ENCODE results near the gene ZNF433. TPM values are rescaled to one million over a fixed set of nuclear protein-coding genes. Genes with fewer than 3 reads are reported as not detected.

The ZNF433 gene
- total RNA-seq, 2 donors from 2014 or later, result 3.9 to 7.9 TPM

GRCh38 chr19:11978492-11979100, 56.9 kb downstream of the ZNF433 start:
- 91 to 93% methylated on average over 5 to 9 of the region's 9 CpGs for whole genome bisulfite sequencing, 2 experiments (ENCODE audit: insufficient coverage in 1 of 2, insufficient read length in 1 of 2)
- Histone ChIP-seq H3K36me3 (ENCODE audit: control insufficient read depth, insufficient read depth, low read length) (peaks cover 24% of the 10 kb centered on the region), H3K4me3 (ENCODE audit: low read length) (peak overlapping the region; percentile 62), H3K9ac (ENCODE audit: extremely low read depth, low read length, poor library complexity, severe bottlenecking) (no peak overlapping the region), H3K27ac (ENCODE audit: low read depth, low read length) (no peak overlapping the region), H3K9me3 (ENCODE audit: control insufficient read depth, low read length) (peaks cover 81% of the 10 kb centered on the region), H3K27me3 (ENCODE audit: control insufficient read depth, insufficient read depth, low read length, poor library complexity, severe bottlenecking) (no peaks in the 10 kb centered on the region), H3K4me1 (ENCODE audit: control insufficient read depth, insufficient read depth, low read length) (no peaks in the 10 kb centered on the region)
- no peak for TF ChIP-seq CTCF (conservative IDR thresholded peaks at IDR 0.05)
- Mint-ChIP-seq H3K4me1 (no peaks in the 10 kb centered on the region), H3K27ac (no peak overlapping the region), H3K27me3 (ENCODE audit: insufficient read depth) (peaks cover 2% of the 10 kb centered on the region), H3K36me3 (ENCODE audit: low read depth) (peaks cover 47% of the 10 kb centered on the region), H3K4me3 (no peak overlapping the region), H3K9me3 (peaks cover 95% of the 10 kb centered on the region)
- no peak for DNase-seq

- H3K9ac ChIP-seq (ENCODE audit: extremely low read depth, low read length, poor library complexity, severe bottlenecking), result no peak overlapping the region
- H3K4me3 Mint-ChIP-seq, result no peak overlapping the region
- TF ChIP-seq CTCF (conservative IDR thresholded peaks at IDR 0.05), result no peak
- H3K9me3 ChIP-seq (ENCODE audit: control insufficient read depth, low read length), result peaks cover 34% of the 10 kb centered on the region
- H3K27ac ChIP-seq (ENCODE audit: low read depth, low read length), result no peak overlapping the region
- H3K36me3 ChIP-seq (ENCODE audit: control insufficient read depth, insufficient read depth, low read length), result peaks cover 10% of the 10 kb centered on the region
- no peak overlapping the region for H3K4me3 ChIP-seq (ENCODE audit: low read length)
- H3K27me3 Mint-ChIP-seq (ENCODE audit: insufficient read depth), result peaks cover 2% of the 10 kb centered on the region
- H3K4me1 Mint-ChIP-seq, result no peaks in the 10 kb centered on the region
- H3K36me3 Mint-ChIP-seq (ENCODE audit: low read depth), result peaks cover 49% of the 10 kb centered on the region
- H3K9me3 Mint-ChIP-seq, result peaks cover 74% of the 10 kb centered on the region
- 50 to 66% methylated on average over 1 to 5 of the region's 5 CpGs for WGBS, 2 experiments (ENCODE audit: insufficient coverage in 1 of 2, insufficient read length in 1 of 2)
- no peaks in the 10 kb centered on the region for H3K4me1 ChIP-seq (ENCODE audit: control insufficient read depth, insufficient read depth, low read length)
- H3K27ac Mint-ChIP-seq, result no peak overlapping the region
- no peaks in the 10 kb centered on the region for H3K27me3 ChIP-seq (ENCODE audit: control insufficient read depth, insufficient read depth, low read length, poor library complexity, severe bottlenecking)
- DNase-seq, result no peak
These were observed 62.3 kb downstream of the ZNF433 start for GRCh38 chr19:11973019-11973810.

- Mint-ChIP-seq H3K27me3 (ENCODE audit: insufficient read depth) (peaks cover 10% of the 10 kb centered on the region), H3K27ac (no peak overlapping the region), H3K4me3 (no peak overlapping the region), H3K36me3 (ENCODE audit: low read depth) (peaks cover 40% of the 10 kb centered on the region), H3K4me1 (peaks cover 1% of the 10 kb centered on the region), H3K9me3 (peaks cover 66% of the 10 kb centered on the region)
- H3K27me3 ChIP-seq (ENCODE audit: control insufficient read depth, insufficient read depth, low read length, poor library complexity, severe bottlenecking), result no peaks in the 10 kb centered on the region
- H3K9me3 ChIP-seq (ENCODE audit: control insufficient read depth, low read length), result peaks cover 12% of the 10 kb centered on the region
- WGBS, 2 experiments (ENCODE audit: insufficient coverage in 1 of 2, insufficient read length in 1 of 2), result 81 to 83% methylated on average over 1 of the region's 2 CpGs
- H3K36me3 ChIP-seq (ENCODE audit: control insufficient read depth, insufficient read depth, low read length), result no peaks in the 10 kb centered on the region
- no peak overlapping the region for H3K4me3 ChIP-seq (ENCODE audit: low read length)
- H3K4me1 ChIP-seq (ENCODE audit: control insufficient read depth, insufficient read depth, low read length), result no peaks in the 10 kb centered on the region
- DNase-seq, result no peak
- H3K27ac ChIP-seq (ENCODE audit: low read depth, low read length), result no peak overlapping the region
- no peak for TF ChIP-seq CTCF (conservative IDR thresholded peaks at IDR 0.05)
- no peak overlapping the region for H3K9ac ChIP-seq (ENCODE audit: extremely low read depth, low read length, poor library complexity, severe bottlenecking)
These were observed 64.4 kb downstream of the ZNF433 start for GRCh38 chr19:11971041-11971440.
